CD4-positive, alpha-beta T cell treated with Interleukin-10 for 1 hour (primary cell): ENCODE data around the gene PHPT1.

Source experiments
- DNase-seq: peaks from one replicate; pipeline ENCODE4 v3.0.0-alpha.2; 2020

PHPT1 gene

GRCh38 chr9:136890661-136891060 is 41.5 kb downstream of the PHPT1 start:
- no peak for DNase-seq

GRCh38 chr9:136896027-136896426 is 46.8 kb downstream of the PHPT1 start:
- DNase-seq, result no peak

DNA sequence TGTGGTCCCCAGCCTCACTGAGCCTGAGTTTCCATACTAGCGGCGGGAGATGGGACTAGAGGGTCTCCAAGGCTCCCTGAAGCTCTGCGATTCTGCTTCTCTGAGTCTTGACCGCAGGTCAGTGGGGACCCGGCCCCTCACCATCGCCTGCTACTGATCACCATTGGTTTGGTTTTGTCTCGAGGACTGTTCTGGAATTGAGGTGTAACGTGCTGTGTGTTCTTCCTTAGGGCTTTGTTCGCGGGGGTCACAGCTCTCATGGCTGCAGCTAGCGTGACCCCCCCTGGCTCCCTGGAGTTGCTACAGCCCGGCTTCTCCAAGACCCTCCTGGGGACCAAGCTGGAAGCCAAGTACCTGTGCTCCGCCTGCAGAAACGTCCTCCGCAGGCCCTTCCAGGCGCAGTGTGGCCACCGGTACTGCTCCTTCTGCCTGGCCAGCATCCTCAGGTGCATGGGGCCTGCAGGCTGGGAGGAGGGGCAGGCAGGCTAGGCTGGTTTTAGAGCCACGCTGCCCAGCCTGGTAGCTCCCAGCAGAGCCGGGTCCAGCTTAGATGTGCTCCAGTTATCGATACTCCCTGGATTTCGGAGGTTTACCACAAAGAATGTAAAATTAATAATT is 49.4 kb downstream of the PHPT1 start:
- no peak for DNase-seq

- DNase-seq, result no peak
These were observed 50.0 kb downstream of the PHPT1 start for GRCh38 chr9:136899196-136899595.

DNA sequence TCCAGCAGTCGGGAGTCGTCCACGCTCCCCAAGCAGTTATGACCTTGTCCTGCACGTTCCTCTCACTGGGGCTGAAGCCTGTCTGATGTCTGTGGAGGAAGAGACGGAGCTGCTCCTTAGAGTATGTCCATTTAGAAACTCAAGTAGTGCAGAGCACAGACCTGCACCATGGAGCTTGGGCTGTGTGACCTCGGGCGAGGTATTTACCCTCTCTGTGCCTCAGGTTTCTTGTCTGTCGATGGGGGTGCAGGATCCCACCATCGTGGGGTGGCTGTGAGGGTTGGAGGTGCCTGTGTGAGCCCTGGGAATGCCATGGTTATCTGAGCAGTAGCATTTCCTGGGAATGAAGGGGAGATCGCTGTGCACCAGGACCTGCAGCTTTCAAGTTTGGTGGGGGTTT is 51.3 kb downstream of the PHPT1 start:
- DNase-seq, result no peak
